Measurements from ENCODE around the gene YLPM1.
"Not testable (repeated sequence)": the region's sequence is repeated elsewhere in the genome, so short reads cannot be mapped to it uniquely, and the experiment has no call there.

The YLPM1 gene

DNA sequence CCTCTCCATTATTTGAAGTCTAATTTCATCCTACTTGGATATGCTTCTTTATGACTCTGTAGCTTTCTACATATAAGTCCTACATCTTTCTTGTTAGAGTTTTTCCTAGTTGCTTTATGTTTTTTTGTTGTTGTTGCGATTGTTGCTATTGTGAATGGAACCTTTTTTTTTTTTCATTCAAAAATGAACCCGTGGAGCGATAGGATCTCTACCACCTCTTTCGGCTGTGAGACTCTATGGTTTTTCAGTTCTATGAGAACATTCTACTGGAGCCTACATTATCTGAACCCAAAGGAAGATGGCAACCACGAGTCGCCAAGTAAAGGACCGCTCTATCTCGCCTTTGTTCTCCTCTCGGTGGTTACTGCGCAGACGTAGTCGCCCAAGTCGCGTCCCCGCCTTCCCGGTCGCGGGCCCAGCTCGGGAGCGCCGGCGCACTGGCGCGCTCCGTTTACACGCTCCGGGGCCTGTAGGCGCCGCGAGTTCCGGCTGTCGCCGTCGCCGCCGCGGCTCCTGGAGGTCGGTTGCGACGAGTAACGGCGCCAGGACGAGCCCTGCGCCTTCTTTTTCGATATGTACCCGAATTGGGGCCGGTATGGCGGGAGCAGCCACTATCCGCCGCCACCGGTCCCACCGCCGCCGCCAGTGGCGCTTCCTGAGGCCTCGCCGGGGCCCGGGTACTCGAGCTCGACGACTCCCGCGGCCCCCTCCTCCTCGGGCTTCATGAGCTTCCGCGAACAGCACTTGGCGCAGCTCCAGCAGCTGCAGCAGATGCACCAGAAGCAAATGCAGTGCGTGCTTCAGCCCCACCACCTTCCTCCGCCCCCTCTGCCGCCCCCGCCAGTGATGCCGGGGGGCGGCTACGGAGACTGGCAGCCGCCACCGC is at the start of gene YLPM1:
YLPM1 (plus strand) TSS at position 400 of the 886 bp plus-strand sequence; CDS start at position 574, 174 bp downstream.
- DNase-seq, result peak; percentile 99

DNA sequence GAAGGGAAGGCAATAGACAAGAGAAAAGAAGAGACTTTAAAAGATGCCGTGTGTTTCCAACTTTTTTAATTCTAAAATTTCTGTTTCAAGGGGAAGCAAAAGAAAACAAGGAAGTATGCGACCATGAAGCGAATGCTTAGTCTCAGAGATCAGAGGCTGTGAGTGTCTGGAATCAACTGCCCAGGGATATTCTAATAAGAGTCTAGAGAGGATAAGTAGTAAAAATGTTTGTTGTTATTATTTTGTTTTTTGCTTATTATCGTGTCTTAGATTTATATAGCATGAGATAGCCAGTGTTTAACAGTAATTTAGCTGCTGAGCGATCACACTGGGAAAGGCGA is 49.8 kb upstream of the YLPM1 start:
- no peak for DNase-seq

GRCh38 chr14:74720526-74720925 is 42.6 kb upstream of the YLPM1 start:
- DNase-seq, result no peak

GRCh38 chr14:74723134-74723533 is 40.0 kb upstream of the YLPM1 start:
- DNase-seq, result no peak

DNA sequence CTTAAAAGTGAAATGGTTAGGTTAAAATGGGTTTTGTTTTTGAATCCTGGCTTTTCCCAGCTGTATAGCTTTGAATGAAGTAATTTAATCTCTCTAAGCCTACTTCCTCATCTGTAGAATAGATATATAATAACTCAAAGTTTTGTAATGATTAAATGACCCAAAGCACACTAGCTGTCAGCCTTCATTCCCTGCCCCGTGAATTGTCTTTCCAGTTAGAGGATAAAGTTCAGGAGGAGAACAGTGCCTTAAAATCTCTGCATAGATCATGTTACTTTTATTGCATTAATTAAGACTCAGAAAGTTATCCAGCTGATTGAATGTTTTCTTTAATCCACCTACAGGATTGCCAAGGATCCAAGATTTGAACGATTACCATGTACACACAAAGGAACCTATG is 30.7 kb upstream of the YLPM1 start:
- no peak for DNase-seq

DNA sequence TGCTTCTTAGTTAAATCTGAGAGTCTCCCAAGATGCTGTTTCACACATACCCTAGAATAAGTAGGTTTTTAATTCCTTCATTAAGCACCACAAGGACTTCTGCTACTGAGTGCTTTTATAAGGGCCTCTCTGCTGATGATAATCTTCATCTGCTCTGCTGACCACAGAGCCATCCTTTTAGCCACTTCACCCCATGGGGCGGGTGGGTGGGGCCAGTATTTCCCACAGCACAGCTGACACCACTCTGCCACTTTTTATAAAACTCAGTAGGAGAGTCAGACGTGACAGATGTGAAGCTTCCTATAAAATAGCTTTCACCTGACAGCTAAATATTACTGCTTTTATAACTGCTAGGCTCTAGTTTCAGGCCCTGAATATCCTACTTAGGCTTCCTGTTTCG is 29.9 kb upstream of the YLPM1 start:
- DNase-seq, result peak; percentile 58

DNA sequence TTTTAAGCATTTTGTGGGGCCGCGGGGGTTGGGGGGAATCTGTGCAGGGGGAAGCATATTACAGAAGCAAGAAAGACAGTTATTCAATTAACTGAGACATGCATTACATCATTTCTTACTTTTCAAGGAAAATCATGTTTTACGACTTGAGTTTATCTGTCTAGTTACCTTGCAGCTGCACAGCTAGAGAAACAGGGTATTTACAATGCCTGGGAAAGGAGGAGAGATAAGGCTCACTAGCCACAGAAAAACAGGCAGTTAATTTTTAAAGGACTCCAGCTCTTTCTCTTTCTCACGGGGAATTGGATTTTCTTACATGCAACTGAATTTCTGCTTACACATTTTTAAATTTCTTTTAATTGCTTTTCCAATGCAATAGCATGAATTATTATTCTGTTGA is 28.0 kb upstream of the YLPM1 start:
- peak; percentile 75 for DNase-seq

DNA sequence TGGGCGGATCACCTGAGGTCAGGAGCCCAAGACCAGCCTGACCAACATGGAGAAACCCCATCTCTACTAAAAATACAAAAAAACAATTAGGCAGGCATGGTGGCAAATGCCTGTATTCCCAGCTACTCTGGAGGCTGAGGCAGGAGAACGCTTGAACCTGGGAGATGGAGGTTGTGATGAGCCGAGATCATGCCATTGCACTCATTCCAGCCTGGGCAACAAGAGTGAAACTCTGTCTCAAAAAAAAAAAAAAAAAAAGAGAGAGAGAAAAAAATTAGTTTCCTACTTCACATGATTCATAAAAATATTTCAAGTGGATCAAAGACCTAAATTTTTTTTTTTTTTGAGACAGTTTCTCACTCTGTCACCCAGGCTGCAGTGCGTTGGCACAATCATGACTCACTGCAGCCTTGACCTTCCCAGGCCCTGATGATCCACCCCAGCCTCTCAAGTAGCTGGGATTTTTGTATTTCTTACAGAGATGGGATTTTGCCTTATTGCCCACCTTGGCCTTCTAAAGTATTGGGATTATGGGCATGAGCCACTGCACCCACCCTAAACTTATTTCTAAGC is 25.3 kb upstream of the YLPM1 start:
- no peak for DNase-seq

- no peak for DNase-seq
Measured at GRCh38 chr14:74739293-74740030, 23.7 kb upstream of the YLPM1 start.

DNA sequence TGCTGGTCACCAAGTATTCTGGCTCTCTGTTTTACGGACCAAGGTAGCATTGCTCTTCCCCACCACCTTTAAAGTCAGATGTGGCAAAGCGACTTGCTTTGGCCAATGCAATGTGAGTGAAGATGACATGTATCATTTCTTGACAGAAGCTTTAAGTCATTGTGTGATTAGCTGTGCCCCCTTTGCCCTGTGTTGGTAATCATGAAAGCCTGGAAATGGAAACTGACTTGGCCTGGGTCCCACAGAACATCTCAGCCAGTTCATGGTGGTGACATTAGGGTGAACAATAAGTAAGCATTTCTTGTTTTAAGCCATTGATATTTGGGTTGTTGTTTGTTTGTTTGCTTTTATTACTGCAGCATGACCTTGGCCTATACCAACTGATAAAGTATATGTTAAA is 15.9 kb upstream of the YLPM1 start:
- no peak for DNase-seq

DNA sequence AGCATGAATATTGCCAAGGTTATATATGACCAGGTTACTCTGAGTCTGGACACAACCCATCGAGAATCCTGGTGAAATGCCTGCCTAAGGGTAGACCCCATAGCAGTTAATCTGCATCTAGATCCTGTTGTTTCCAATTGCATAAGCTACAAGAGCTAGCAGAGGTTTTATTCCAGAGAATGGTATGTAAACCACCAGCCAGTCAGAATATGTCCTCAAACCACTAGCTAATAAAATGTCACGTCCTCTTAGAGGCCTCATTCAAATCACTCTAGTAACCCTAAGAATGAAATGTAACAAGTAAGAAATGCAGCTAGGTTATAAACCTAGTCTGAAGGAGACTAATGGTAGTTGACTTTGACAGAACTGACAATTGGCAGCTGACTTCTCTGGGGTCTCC is 9.0 kb upstream of the YLPM1 start:
- no peak for DNase-seq

- DNase-seq, result no peak
Measured at GRCh38 chr14:74754899-74755298, 8.2 kb upstream of the YLPM1 start.

DNA sequence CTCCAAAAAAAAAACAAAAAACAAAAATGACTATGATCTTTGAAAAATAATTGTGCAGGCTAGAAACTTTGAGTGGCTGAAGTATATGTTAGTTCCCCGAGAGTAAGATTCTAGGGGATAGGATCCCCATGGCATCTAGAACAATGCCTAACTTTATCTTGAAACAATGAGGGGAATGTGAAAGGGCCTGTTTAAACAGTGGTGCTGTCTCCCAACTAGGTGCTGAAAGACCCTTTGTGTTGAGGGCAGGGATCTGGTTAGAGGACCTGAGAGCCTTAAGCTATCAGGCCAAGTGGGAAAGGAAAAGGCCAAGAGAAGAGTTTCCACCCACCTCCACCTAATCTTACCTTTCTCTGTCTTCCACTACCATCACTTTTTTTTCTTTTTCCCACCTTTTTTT is 6.8 kb upstream of the YLPM1 start:
- DNase-seq, result no peak

DNA sequence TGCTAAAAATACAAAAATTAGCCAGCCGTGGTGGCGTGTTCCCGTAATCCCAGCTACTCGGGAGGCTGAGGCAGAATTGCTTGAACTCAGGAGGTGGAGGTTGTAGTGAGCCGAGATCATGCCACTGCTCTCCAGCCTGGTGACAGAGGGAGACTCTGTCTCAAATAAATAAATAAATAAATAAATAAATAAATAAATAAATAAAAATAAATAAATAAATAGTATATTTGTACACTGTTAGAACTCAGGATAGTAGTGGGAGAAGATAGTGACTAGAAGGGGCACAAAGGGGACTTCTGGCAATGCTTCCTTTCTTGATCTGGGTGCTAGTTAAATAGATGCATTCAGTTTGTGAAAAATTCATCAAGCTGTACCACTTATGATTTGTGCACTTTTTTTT is 4.6 kb upstream of the YLPM1 start:
- not testable (repeated sequence) for DNase-seq

- DNase-seq, result peak; percentile 25
Measured at GRCh38 chr14:74763803-74764531, 851 bp downstream of the YLPM1 start.

- DNase-seq, result peak; percentile 11
Measured at GRCh38 chr14:74765721-74766120, 2.6 kb downstream of the YLPM1 start.

DNA sequence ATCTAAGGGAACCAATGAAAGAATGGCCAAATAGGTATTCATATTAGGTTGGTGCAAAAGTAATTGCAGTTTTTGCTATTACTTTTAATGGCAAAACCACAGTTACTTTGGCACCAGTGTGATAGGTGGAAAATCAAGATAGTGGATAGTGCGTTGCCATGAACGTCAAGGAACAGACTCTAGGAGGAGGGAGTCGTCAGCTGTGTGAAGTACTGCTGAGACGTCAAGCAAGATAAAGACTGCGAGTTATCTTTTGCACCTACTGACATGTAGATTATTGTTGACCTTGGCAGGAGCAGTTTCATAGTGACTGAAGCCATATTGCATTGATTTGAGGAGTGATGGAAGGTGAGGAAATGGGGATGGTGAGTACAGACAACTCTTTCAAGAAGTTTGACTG is 8.3 kb downstream of the YLPM1 start:
- DNase-seq, result peak; percentile 55

- no peak for DNase-seq
Measured at GRCh38 chr14:74784634-74785033, 21.5 kb downstream of the YLPM1 start.

DNA sequence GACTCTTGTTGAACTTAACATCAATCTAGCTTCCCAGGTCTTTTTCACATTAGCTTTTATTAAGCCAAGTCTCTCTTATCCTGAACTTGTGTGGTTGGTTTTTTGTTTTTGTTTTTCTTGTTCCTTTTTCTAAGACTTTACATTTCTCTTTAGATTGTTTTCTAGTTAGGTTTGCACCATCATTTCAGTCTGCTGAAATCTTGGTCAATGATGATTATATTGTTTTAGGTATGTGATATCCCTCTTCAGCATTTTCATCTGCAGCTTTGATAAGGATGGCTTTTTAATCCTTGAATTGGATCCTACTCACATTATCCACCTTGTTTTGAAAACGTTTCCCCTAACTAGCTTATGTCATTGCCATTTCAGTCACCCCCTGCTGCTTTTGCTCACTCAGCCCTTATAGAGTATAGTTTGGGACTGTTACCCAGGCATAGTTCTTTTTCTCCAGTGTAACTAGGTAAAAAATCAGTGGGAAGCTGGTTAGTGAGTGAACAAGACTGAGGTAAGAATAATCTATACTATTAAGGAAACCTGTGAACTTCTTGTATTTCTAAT is 22.0 kb downstream of the YLPM1 start:
- DNase-seq, result no peak

GRCh38 chr14:74786796-74787315 is 23.7 kb downstream of the YLPM1 start:
- peak; percentile 41 for DNase-seq

DNA sequence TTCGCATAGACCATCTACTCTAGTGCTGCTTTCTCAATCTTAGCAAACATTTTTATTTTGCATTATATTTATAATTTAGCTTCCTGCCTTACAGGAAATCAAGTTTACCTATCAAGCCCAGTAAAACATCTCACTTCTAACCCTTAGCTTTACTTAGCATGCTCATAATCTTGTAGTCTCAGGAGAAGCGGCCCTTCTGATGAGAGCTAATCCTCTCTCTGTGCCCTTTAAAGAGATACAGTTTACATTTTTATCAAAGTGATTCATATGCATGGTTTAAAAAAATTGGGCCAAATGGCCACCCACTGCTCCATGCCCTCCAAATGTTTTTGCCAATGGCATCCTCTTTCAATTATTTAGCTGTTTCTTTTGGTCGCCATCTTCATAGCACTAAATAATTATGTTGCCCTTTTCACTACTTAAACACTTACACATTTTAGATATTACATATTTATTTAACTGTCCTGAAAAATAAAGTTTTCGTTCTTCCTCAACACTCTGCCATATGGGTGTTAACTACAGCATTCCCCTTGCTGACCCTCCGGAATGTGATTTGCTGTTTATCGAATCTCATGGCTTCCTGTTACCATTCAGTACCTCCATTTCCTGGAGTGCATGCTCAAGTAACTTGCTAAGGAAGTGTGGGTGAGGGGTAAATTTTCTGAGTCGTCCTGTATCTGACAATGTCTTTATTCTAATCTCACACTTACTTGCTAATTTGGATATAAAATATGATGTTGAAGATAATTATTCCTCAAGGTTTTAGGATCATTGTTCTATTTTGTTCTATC is 29.3 kb downstream of the YLPM1 start:
- peak; percentile 42 for DNase-seq
